NCI-H2081 (cell line): ENCODE data around the gene LYPD1.
"Not testable (repeated sequence)": the region's sequence is repeated elsewhere in the genome, so short reads cannot be mapped to it uniquely, and the experiment has no call there.

Experiments used
- DNase-seq, 2 experiments: peaks; one replicate each; lab custom pipeline; 2025; lab: John Stamatoyannopoulos, UW

Gene LYPD1, protein sequence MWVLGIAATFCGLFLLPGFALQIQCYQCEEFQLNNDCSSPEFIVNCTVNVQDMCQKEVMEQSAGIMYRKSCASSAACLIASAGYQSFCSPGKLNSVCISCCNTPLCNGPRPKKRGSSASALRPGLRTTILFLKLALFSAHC

GRCh38 chr2:132669908-132670495 is at the start of gene LYPD1:
Gene LYPD1 (minus strand): TSS chr2:132670205. CDS start chr2:132669932, 273 bp downstream.
- peak; percentile 48 to 49 for DNase-seq

- no peak for DNase-seq
These were observed 49.5 kb upstream of the LYPD1 start for GRCh38 chr2:132719480-132719879.

GRCh38 chr2:132716954-132717353 is 46.9 kb upstream of the LYPD1 start:
- no peak for DNase-seq

- DNase-seq = no peak
These were observed 45.7 kb upstream of the LYPD1 start for GRCh38 chr2:132715386-132716351.

- no peak for DNase-seq
These were observed 33.4 kb upstream of the LYPD1 start for GRCh38 chr2:132703396-132703795.

GRCh38 chr2:132701810-132702209 is 31.8 kb upstream of the LYPD1 start:
- no peak for DNase-seq

DNA sequence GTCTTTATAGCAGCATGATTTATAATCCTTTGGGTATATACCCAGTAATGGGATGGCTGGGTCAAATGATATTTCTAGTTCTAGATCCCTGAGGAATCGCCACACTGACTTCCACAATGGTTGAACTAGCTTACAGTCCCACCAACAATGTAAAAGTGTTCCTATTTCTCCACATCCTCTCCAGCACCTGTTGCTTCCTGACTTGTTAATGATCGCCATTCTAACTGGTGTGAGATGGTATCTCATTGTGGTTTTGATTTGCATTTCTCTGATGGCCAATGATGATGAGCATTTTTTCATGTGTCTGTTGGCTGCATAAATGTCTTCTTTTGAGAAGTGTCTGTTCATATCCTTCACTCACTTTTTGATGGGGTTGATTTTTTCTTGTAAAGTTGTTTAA is 29.8 kb upstream of the LYPD1 start:
- not testable (repeated sequence) for DNase-seq

- DNase-seq = not testable (repeated sequence)
These were observed 28.3 kb upstream of the LYPD1 start for GRCh38 chr2:132698347-132698746.

DNA sequence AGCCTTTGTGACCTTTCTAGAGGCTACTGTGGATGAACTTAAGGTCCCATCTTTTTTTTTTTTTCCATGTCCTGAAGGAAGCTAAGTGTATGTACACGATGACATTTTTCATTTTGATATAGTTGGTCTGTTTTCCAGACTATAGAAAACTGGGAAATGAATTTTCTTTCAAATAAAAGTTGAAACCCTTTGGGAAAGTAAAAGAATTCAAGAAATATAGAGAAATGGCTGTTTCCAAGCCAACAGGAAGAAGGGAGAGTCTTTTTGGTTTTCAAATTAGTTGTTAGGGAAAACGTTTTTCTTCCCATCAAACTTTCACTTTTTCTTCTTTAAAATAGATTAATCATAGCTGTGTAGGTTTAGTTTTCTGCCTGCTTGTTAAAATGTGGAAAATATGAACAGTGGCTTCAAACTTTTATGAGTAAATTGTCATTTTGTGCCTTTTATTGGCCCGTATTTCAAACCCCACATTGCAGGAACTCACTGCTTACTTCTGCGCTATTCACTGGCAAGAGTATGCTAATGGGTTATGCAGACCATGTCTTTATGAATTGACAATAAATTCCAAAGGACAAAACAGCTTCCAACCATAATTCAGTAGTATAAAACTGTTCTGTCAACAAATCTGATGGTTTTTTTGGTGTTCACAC is 27.7 kb upstream of the LYPD1 start:
- no peak for DNase-seq

- DNase-seq = no peak
These were observed 22.8 kb upstream of the LYPD1 start for GRCh38 chr2:132692816-132693215.

- no peak for DNase-seq
These were observed 21.6 kb upstream of the LYPD1 start for GRCh38 chr2:132691556-132691955.

DNA sequence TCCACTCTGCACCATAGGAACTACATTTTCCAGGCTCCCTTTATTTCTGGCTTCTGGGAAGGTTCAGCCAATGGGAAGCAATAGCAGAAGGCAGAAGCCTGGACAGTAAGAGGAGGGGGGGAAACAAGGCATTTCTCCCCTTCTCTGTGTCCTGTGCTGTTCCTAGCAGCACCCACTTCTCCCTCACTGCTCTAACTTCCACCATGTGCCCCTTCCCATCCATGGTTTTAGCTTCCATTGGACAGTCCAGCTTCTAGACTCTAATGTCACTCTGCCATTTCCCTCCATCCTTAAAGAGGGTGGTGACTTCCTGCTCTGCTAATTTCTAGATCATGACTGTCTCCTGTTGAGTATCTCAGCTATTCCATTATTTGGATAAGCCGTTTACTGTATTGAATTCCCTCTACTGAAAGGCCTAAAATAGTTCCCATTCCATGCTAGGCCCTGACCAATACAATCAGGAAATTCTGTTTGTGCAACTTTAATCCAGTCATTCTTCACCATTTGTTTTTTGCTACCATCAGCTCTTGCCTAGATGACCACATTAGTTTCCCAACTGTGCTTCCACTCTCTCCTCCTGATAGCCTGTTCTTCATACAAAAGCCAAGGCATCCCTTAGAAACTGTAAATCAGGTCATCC is 20.8 kb upstream of the LYPD1 start:
- no peak for DNase-seq

DNA sequence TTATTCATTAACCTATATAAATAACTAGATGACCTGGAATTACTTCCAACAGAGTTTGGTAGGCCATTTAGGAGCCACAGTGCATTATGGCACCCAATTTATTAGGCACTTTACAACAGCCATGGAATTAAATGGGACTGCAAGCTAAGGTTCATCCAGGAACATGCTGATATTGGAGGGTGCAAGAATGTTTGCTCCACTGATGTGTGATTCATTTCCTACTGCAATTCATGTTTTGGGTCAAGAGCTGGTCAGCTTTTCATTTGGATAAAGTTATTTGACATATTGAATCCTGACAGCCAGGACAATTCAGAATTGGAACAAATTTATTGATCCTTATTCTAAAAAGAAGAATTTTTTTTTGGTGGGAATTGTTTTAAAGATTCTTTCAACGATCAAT is 11.8 kb upstream of the LYPD1 start:
- DNase-seq = no peak

DNA sequence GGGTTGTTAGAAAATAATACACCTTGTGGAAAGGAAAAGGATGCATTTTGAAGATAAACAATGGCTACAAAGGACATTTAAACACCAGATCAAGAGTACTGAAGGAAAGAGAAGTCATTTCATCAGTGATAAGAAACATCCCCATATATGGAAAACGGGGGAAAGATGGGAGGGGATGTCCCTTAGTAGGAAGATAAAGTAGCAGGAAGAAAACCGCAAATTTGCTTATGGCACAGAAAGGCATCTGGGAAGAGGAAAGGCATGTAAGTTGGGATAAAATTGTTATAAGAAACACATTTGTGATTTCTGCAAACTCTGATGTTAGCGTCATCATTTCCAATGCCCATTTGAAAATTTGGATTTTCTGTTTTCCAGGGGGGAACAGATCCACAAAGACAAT is 10.5 kb upstream of the LYPD1 start:
- no peak for DNase-seq

DNA sequence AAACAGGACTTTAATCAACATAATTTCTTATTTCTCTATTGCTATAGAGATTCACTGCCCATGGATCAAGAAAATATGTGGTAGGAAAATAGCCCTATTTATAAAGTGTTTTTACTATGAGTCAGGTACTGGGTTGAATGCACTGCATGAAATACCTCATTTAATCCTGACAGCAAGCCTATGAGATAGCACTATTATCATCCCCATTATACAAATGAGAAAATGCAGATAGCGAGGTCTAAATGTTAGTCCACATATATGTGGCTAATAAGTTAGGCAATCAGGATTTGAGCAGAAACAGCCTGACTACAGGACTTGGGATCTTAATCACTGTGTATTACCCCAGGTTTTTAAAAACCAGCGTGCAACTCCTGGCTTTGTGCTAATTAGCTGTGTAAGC is 8.5 kb upstream of the LYPD1 start:
- no peak for DNase-seq

DNA sequence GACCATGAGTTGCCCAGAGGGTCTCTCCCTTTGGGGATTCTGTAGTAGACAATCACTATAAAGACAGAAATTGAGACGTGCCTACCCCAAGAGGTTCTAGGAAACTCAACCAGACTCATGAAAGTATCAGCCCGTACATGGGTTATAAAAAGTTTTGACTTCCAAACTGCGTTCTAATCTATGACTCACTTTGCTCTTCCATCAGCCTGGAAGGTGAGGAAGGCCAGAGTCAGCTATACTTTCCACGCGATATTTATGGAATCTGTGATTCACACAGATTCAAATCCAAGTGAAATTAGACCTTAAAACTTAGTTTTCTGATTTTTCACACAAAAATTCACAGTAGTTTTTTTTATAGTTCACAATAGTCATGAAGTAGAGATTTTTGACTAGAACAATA is 7.7 kb upstream of the LYPD1 start:
- no peak for DNase-seq

GRCh38 chr2:132676999-132677398 is 7.0 kb upstream of the LYPD1 start:
- no peak for DNase-seq

- peak in 1 of 2 experiments; percentile 16 for DNase-seq
These were observed 1.3 kb upstream of the LYPD1 start for GRCh38 chr2:132671151-132671835.

DNA sequence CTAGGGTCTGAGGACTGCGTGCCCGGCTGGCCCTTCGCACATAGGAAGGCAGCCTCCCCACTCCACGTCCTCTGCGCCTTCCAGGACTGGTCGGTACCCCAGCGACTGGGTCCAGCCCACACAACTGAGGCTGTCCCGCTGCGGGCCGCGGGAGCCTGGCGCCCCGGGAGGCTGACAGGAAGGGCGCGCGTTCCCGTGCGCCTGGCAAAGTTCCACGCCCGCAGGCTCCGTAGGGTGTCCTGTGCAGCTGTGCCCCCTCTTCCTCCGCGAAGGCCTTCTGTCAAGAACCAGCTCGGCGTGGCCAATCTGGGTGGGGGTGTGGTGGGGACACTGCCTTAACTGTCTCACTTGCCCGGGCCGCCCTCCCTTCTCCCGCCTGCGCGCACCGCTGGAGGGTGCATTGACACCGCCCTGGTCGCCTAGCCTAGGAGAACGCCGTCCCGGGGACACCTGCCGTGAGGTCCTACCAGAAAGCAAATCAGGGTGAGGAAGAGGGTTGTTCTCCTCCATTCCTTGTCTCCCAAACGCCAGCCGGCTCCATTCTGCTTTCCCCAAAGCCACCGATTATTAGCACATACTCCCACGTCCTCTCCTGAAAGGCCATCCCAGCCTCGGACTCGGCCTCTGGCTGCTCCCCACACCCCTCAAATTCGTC is 618 bp upstream of the LYPD1 start:
- peak in 1 of 2 experiments; percentile 20 for DNase-seq

DNA sequence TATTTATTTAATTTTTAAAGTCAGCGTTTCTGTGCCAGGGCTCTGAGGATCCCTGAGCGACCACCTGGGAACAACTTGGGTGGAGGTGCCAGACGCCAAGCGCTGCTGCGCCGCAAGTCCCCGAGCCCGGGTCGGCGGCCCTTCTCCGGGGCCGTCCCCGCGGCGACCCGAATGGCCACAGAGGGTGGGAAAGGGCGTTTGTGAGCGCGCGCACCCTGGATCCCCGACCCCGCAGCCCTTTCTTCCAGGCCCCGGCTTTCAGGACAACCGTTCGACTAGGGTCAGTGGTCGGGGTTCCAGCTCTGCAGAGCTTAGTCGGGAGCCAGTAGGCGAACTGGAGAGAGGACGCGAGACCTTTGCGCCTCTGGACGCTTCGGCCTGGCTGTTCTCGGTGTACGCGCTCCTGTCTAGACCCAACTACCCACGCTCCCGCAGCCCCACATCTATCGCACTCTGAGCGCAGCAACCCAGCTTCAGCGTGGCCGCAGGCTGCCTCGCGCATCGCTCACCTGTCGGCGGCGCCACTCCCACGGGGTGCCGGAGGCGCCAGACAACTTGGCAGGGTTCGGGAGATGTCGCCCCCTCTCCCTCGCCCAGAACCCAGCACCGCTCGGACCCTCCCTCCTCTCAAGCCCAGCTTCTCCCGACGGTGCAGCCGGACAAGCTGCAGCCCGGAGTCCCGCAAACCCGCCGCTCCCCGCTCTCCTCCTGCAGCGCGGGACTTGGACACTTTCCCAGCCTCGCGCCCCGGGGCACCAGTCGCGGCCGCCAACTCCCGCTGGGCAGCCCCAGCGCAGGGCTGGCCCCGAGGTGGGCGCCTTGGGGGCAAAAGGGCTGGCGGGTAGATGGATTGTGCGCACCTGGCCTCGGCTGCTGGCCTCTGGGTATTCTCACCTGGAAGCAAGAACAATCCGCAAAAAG is 758 bp downstream of the LYPD1 start:
- DNase-seq = peak; percentile 12 to 23
